Suppressor macrophage (primary cell): ENCODE results near the gene C2CD5.
"Not testable (repeated sequence)": the region's sequence is repeated elsewhere in the genome, so short reads cannot be mapped to it uniquely, and the experiment has no call there.

Experiments used
- DNase-seq, 4 experiments: peaks; one replicate each; pipeline ENCODE4 v3.0.0-alpha.2; 2020 to 2022
- total RNA-seq, 17 experiments: gene quantifications; one replicate each; lab custom pipeline; 2026; ENCODE audit warnings: mixed read lengths in 6 of 17, inconsistent platforms in 3 of 17; lab: John Stamatoyannopoulos, UW

Gene C2CD5
- 8.7 to 84.6 (median 57.4) reads per million in 17 experiments for total RNA-seq

- peak; percentile 93 to 98 (median 96) for DNase-seq
Measured at GRCh38 chr12:22544038-22544979, at the start of gene C2CD5. TSS of gene C2CD5 (minus strand) at chr12:22544542. CDS start at chr12:22544150, 392 bp downstream.

GRCh38 chr12:22593864-22594263 lies 49.5 kb upstream of the C2CD5 start:
- no peak for DNase-seq

- no peak for DNase-seq
Measured at GRCh38 chr12:22588817-22589216, 44.5 kb upstream of the C2CD5 start.

- no peak for DNase-seq
Measured at GRCh38 chr12:22578328-22578727, 34.0 kb upstream of the C2CD5 start.

- no peak for DNase-seq
Measured at GRCh38 chr12:22577667-22578066, 33.3 kb upstream of the C2CD5 start.

- DNase-seq, result no peak
Measured at GRCh38 chr12:22576473-22576872, 32.1 kb upstream of the C2CD5 start.

GRCh38 chr12:22576065-22576464 lies 31.7 kb upstream of the C2CD5 start:
- DNase-seq, result no peak

- DNase-seq, result no peak
Measured at GRCh38 chr12:22574921-22575320, 30.6 kb upstream of the C2CD5 start.

- no peak for DNase-seq
Measured at GRCh38 chr12:22573181-22573580, 28.8 kb upstream of the C2CD5 start.

GRCh38 chr12:22569253-22569652 lies 24.9 kb upstream of the C2CD5 start:
- DNase-seq, result no peak

- DNase-seq, result no peak
Measured at GRCh38 chr12:22562036-22563028, 18.0 kb upstream of the C2CD5 start.

GRCh38 chr12:22554750-22555149 lies 10.4 kb upstream of the C2CD5 start:
- DNase-seq, result not testable (repeated sequence)

- DNase-seq, result no peak
Measured at GRCh38 chr12:22551624-22552023, 7.3 kb upstream of the C2CD5 start.

GRCh38 chr12:22545255-22545654 lies 913 bp upstream of the C2CD5 start:
- DNase-seq, result no peak

- peak; percentile 40 to 72 (median 52) for DNase-seq
Measured at GRCh38 chr12:22543246-22544037, 900 bp downstream of the C2CD5 start.

GRCh38 chr12:22541496-22542155 lies 2.7 kb downstream of the C2CD5 start:
- DNase-seq, result peak in 3 of 4 experiments; percentile 29 to 50 (median 43)

- DNase-seq, result peak; percentile 79 to 97 (median 88)
Measured at GRCh38 chr12:22539055-22539454, 5.3 kb downstream of the C2CD5 start.

- peak in 3 of 4 experiments; percentile 36 to 60 (median 54) for DNase-seq
Measured at GRCh38 chr12:22538311-22538710, 6.0 kb downstream of the C2CD5 start.

GRCh38 chr12:22536971-22537544 lies 7.3 kb downstream of the C2CD5 start:
- no peak for DNase-seq

GRCh38 chr12:22536346-22536945 lies 7.9 kb downstream of the C2CD5 start:
- DNase-seq, result peak in 2 of 4 experiments; percentile 39 to 46

GRCh38 chr12:22535478-22535877 lies 8.9 kb downstream of the C2CD5 start:
- no peak for DNase-seq
